GM18909 (cell line): ENCODE measurements around the gene DACT2.
"Not testable (repeated sequence)": the region's sequence is repeated elsewhere in the genome, so short reads cannot be mapped to it uniquely, and the experiment has no call there.

Experiments
- ATAC-seq: cut with Tn5 transposase; IDR thresholded peaks from one replicate; pipeline ENCODE4 v1.9.1; 2021; ENCODE audit warnings: mild to moderate bottlenecking; ENCODE audit not compliant: unreplicated experiment, poor library complexity

The DACT2 gene

DNA sequence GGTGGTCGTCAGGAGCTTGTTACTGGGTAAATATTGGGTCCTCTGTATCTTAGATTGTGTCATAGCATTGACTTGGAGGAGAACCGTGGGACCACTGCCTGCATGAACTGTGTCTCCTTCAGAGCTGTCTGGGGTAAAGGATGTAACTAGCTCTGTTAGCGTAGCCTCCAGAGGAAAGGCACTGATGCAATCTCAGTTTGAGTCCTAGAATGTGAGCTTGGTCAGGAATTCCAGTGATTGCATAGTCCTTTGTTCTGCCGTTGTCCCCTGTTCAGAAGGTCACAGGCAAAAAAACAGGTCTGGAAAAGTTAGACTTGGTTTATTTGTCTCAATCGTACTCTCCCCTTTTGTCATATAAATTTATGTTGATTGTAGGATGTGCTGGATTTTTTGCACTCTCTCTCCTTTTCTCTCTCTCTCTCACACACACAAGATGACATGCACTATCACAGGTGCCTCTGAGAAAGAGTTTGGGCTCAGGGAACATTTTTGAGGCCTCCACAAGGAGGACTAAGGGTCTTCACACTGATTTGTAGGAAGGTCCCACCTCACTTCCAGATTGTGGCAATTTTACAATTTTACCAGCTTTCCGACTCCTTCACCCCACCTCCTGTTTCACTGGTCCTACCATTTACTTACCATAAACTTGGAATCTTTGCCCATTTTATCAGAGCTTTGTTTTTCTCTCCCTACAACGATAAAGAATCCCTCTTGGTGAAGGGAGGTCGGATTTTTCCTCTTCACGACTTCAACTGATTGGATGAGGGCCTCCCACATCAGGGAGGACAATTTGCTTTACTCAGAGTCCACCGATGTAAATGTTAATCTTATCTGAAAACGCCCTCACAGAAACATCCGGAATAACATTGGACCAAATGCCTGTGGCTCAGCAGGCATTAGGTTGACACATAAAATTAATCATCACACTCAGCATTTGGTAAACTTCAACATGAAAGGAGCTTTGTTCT, 7.0 kb upstream of the DACT2 start:
- no peak for ATAC-seq

GRCh38 chr6:168322966-168323365, 3.4 kb upstream of the DACT2 start:
- ATAC-seq = no peak

- no peak for ATAC-seq
Observed at GRCh38 chr6:168320634-168321033, 1.1 kb upstream of the DACT2 start.

DNA sequence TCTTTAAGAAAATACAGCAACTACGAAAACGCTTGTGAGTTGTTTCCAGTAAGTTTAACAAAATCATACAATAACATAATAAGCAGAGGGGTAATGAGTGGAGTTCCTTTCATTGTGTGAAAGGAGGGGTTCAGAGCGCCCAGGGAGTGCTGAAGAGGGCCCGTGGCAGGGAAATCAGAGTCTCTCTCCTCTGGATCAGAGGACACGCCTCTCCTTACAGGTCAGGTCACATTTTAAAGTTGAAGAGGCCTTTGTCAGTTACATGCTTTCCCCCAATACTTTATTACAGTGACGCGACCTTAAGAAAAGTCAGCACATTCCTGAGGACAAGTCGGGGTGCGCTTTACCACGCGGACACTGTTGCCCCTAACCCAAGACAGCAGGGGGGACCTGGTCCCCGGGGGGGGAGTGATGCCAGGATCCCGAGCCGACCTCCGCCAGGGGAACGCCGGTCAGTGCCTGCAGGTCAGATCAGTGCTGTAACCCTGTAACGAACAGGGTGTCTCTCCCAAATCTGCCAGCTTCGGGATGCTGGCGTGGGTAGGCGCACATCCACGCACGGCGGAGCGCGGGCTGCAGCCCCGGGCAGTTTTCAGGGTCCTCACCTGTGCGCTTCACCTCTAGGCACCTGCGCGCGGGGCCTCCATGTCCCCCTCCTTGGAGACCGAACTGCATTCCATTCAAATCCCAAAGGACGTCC, 848 bp downstream of the DACT2 start:
- no peak for ATAC-seq

DNA sequence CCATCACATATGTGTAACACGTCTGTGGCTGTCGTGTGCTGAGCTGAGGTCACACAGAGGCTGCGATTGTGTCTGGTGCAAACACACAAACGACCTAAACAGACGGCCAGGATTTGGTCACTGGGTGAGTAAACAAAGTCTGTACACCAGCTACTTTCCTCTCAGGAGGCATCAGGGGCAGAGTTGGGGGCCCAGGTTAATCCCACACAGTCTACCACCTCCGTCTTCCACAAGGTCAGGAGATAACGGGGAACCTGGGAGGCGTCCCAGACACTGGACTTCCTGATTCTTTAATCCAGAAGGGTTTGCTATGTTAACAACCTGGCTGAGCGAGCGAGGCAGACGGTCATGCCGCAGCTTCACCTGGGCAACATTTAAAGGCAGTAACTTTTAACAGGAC, 1.5 kb downstream of the DACT2 start:
- ATAC-seq = no peak

DNA sequence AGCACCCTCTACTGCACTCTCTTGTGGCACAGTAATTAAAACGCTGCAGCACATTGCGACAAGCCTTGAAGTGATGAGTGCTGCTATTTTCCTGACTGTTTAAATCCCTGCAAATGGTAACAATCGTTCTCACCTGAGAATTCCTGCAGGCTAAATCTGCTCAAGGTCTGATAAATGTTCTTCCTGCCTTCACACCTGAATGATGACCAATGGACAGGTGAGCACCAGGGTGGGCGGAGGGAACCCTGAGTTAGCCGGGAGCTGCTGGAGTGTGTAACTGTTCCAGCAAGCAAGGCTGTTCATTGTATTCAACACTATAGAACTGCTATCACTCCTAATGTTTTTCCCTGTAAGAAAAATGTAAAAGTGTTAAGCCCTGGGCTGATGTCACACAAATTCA, 4.0 kb downstream of the DACT2 start:
- ATAC-seq = no peak

DNA sequence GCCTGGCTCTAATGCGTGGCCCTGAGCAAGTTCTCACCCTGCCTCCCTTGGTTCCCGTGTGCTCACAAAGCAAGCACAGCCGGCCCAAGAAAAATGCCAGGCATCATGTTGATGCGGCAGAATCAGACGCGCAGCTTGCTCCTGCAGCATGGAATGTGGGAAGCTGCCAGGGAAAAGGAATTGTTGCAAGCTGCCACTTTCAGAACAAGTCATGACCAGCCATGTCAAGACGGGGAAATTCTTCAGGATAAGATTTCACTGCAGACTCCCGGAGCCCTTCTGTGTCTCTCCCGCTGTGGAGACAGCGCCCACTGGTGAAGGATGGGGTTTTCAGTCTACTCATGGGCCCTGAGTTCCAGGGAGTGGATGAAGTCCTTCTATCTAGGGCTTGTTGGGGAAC, 4.6 kb downstream of the DACT2 start:
- ATAC-seq = no peak

DNA sequence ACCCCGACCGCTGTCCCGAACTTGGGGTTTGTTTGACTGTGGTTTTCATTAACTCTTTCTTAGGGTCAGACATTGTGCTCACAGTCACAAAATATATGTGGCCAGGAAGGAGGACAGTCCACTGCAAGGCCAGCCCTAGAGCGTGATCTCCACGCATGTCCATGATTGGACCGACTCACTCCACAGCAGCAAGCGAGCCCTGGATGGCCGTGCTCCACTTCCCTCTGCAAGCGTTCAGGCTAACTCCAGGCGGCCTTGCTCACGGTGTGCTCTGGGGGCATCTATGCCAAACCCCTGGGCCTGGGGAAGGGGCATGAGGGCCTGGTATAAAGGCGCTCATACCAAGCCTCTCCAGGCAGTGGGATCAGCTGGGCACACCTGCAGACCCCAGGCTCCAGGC, 5.6 kb downstream of the DACT2 start:
- ATAC-seq = no peak

DNA sequence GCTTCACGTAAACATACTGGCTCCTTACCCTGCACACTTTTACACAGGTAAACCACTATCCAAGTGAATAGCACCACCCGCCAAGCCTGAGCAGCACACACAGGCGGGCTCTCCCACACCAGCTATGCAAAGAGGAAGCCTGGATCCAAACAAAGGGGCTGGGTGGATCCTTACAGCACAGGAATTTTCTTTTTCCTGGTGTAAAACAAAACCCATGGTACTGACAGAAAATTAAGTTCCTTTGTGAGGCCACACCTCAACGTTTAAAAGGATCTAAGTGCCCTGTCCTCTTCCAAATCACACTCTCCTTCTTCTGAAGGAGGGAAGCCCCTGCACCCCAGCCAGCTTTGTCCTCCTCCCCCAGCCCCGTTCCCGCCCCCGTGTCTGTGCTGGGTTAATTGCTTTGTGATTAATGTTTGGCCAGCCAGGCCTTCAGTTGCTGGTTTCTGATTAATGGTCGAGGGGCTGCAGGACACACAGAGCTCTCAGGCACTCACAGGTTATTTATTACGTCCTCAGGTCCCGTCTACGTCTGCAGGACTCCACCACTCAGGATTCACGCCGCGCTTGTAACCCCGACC, 6.1 kb downstream of the DACT2 start:
- ATAC-seq = no peak

GRCh38 chr6:168312125-168312507, 7.5 kb downstream of the DACT2 start:
- ATAC-seq = not testable (repeated sequence)

- ATAC-seq = no peak
Observed at GRCh38 chr6:168311410-168312124, 8.0 kb downstream of the DACT2 start.

DNA sequence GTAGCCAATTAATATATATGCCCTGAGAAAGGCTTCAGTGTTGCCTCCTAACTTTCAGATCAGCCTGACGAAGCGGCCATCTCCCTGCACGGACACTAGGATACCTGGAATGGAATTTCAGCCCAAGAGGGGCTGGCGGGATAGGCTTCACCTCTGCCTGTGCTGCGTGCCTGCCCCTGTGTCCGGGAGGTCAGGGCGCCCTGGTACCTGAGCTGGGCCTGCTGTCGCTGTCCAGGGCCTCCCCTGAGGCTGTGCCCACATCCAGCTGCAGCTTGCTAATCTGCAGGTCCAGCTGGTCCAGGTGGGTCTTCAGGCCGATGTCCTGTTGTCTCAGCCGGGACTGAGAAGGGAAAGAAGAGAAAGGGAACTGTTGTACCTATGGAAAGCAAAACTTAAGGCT, 8.6 kb downstream of the DACT2 start:
- ATAC-seq = no peak

GRCh38 chr6:168310403-168310802, 9.2 kb downstream of the DACT2 start:
- ATAC-seq = no peak

DNA sequence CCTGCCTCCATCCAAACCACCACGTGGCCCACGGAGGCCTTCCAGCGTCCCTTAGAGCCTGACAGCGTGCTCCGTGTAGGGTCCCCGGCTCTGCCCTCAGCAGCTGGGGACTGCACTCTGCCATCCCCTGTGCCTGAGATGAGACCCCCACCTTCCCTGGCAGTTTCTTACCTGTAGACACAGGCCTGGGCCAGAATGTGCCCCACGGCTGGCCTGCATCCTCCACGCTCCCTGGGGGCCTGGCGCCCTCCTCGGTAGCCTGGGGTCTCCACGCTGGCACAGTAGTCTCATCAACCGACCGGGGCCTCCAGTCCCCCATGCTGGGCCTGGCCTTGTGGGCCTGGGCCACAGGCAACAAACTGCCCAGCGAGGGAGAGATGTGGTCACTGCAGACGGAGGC, 9.6 kb downstream of the DACT2 start:
- no peak for ATAC-seq

GRCh38 chr6:168309183-168309582, 10.4 kb downstream of the DACT2 start:
- no peak for ATAC-seq

DNA sequence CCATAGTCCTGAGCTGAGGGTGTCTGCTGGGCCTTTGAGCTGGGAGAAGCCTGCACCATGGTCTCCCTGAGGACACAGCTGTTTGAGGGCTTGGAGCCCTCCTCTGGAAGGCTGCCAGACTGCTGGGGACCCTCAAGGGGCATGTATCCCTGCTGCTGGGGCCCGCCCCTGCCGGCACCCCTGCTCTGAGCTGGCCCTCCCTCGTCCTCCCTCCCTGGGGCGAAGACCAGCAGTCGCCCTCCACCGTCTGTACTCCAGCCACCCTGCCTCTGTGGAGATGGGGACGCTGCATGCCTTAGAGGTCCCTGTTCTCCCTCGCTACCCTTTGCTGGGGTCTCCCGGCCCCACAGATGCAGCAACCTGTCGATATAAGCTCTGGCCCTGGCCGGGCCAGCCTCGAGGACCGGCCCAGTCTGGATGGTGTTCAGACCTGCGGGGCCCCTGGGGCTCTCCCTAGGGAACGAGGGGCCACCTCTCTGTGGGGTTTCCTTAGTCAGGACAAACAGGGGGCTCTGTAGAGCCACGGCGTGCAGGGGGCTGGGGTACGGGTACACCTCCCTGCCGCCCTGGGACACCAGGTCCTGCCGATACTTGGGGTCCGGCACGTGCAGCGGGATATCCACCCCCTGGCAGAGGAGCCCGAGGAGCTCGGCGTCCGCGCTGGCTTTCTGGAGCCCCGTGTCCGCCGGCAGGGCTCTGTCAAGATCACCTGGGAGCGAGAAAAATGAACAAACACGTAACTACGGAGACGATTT, 11.0 kb downstream of the DACT2 start:
- ATAC-seq = no peak

GRCh38 chr6:168307695-168308021, 11.9 kb downstream of the DACT2 start:
- no peak for ATAC-seq

DNA sequence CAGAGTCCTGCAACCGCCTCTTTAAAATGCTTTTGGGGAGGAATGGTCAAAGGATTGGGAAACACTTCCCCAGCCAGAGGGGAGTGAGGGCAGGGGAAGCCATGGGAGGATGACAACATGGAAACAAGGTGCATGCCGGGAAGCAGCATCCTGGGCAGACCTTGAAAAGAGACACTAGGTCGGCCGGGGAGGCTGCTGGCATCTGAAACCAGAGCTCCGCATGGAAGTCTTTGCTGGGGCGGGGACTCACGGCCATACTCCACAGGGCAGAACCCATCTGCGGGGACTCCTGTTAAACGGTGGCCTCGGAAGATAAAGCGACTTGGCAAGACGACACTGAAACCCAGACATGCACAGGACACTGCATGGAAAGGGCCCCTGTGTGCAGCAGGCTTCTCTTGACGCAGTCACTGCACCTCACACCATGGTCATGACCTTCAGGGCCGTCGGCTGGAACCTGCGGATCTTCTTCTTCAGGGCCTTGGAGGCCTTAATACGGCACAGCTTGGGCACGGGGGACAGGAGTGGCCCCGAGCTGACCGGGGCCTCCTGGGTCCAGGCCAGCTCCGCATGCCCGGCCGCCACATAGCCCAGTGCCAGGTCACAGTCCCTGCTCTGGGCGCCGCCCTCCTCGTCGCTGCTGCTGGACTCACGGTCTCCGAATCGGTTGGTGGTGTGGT, 12.4 kb downstream of the DACT2 start:
- ATAC-seq = no peak

DNA sequence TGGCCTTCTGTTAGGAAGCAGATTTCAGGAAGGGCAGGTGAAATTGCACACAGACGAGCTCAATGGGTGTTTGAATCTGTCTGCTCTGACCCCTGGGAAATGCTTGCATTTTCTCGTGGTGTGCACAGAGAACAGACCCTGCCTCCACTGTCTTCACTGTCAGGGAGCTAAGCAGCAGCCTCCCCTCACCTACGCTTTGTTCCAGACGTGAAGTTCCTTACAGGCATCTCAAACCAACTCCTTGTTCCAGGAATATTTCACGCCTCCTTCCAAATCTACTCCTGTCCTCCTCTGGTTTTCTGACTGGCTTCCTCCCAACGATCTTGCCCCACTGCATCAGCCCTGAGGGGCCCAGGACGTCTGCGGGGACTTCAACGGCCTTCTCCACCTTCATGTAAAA, 13.7 kb downstream of the DACT2 start:
- ATAC-seq = no peak
